NCI-H1105 (cell line): ENCODE results near the gene TMEM182.

ENCODE experiments used
- DNase-seq: peaks from one replicate; lab custom pipeline; 2025; lab: John Stamatoyannopoulos, UW

TMEM182 gene

DNA sequence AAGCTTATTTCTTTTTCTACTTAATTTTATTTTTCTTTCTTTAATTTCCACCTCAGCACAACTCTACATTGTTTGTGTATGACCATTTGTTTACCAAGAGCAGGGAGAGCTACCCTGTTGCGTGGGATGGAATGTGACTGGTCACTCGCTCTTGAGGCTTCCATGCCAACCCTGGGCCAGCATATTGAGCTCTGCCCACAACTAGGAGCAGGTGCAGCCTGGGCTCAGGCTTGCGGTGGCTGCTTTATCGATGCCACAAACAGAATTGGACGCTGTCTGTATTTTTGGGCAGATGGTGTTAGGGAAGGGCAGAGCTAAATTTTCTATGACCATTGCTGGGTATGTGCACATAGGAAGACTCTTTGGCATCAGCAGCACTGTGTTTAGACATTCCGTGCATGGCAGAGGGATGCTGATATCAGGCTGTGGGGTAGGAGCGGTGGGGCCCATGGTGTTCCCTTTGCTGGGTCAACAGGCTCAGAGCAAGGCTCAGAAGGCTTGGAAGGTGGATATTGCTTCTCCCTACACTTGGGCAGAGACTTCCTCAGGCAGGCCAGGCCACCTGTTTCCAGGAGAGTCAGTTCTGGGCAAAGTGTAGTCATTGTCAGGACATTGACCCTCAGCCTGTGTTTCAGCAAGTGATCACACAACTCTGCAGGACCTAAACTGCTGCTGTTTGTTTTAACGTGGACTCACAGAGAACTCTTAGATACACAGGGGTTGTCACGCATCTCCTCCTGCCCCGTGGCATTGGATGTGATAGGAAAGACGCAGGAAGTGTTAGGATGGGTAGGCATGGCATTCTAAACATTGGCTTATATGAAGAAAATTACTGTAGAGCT, 40.2 kb downstream of the TMEM182 start:
- DNase-seq: no peak

DNA sequence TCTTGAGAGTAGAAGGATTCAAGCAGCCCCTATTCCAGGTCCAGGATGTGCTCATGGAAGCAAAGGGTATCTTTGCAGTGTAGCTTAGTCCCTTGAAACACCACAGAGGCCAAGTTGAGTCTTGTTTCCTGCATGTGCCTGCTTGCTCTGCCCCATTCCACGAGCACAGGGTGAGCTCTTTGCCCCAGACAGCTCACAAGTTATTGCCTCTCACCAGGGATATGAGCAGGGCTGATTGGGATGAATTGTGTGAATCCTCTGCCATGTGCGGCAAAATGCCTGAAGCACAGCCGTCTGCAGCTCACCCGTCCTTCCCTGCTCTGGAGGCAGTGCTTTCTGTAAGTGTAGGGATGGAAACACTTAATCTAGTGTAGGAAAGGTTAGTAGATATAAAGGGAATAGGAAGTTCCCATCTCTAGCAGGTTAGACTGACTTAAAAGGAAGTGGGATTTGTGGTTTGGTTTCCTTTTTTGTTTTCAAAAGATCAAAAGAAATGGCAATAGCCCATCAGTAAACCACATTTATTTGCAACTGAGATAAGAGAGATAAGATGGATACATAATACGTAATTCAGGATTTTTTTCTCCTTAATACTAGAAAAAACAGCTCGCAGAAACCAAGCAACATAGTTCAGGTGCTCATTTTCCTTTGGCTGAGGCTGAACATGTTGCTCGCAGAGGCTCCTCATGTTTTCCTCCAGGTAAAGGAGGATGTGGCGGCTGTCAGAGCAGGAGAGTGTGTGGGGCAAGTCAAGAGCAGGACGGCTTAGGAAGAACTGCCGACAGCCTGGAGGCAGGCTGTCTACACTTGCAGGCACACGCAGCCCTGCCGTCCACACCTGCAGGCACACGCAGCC, 41.4 kb downstream of the TMEM182 start:
- DNase-seq: no peak

DNA sequence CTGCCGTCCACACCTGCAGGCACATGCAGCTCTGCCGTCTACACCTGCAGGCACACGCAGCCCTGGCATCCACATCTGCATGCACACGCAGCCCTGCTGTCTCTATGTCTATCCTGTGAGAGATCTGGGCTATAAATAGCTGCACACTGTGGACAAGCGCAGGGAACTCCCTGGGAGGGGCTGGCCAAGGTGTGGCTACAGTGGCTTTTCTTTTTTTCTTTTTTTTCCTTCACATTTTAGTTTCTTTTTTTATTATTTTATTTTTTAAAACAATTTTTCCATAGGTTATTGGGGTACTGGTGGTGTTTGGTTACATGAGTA, 42.0 kb downstream of the TMEM182 start:
- DNase-seq: no peak

GRCh38 chr2:102806250-102806837, 44.5 kb downstream of the TMEM182 start:
- DNase-seq: peak; percentile 11

DNA sequence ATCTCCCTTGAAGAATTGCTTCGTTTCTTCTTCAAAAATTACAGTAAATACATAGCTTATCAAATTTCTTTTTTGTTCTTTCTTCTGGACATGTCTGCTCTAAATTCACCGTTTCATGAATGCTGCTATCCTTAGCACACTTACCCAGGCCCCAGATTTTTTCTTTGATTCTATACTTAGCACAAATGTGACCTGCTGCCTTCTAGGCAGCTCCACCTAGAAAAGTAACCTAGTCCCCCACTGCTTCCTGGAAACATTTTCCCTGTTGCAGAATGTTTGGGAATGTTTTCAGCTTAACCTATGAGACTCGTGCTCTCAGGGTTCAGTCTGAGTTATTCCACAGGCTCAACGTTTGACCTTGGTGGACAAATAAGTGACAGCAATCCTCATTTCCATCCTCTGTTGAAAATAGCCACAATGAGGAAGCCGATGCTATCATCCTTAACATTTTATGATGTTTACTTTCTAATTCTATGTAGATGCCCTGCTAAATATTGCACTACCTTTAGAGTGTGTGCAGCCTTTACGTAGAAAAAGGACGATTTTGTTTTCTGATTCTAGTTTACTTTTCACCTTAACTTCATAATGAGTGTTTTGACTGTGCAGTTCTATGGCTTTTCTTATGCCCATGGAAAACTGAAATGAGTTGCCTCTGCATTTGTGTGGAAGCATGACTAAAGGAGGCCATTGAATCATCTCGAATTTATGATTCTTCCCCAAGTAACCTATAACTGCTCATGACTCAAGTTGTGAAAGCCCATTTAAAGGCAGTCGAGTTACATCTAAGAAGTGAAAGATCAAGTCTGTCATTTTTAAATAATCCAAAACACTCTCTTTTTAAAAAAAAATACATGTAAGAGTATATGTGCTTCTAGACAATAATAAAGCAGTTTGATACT, 47.7 kb downstream of the TMEM182 start:
- no peak for DNase-seq

DNA sequence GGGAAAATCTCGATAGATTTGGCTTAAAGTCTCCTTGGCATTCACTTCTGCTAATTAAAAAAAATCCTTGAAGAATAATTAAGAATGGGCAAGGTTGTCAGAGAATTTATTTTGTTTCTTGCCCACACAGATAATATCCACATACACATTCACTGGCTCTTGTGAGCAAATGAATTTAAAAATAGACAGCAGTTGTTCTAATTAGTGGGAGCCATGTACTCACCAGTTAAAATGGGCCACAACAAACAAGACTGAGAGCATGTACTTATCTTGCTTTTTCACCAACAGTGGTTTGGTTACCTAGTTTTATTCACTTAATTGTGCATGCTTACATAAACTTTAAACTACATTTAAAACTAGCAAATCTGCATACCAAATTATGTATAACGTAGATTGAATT, 53.5 kb downstream of the TMEM182 start:
- DNase-seq: no peak

DNA sequence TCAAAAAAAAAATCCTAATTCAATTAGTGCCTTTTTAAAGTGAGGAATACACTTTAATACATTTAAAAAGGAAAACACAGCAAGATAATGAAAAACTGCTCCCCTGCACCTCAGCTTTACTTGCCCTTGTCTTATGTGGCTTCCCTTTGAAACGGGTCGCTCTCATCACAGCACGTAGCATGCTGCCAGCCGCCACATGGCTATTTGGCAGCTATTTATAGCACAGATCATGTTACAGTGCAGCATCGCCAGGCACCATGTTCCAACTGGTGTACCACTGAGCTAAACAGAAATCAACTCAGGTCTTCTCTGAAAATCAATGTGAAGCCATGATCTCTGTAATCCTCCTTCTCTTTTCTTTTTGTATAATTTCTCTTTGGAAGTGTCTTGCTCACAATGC, 65.1 kb downstream of the TMEM182 start:
- peak; percentile 69 for DNase-seq

GRCh38 chr2:102832789-102833188, 71.0 kb downstream of the TMEM182 start:
- no peak for DNase-seq

DNA sequence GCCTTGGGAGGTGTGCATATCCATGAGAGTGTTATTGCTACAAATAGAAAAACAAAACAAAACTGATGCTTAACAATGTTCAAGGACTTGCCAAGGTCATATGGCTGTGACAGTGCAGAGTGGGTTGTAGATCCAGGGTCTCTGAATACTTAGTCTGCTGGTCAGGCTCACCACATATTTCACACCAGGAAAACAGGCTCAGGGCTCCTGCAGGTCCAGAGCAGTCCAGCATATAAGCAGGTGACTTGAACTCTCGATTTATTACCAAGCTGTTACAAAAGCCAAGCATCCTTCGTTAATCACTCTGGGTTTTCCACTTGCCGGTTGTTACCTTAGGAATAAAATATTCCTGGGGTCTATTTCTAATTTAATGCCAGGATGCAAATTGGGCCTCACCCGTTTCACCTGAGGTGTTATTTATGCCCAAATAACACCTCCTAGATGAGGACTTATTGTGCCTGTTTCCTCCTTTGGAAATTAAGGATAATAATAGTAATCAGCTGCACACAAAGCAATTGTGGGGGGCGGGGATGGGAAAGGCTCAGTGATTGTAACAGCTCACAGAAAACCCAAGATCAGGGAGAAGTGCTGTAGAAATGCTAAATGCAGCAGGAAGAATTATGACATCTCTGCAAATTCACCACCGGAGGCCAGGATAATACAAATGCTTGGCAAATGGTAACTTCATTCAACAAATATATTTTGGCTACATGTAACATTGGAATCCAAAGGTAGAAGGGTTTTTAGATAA, 72.9 kb downstream of the TMEM182 start:
- DNase-seq: no peak

- DNase-seq: no peak
These were observed 75.9 kb downstream of the TMEM182 start for GRCh38 chr2:102837626-102838198.

DNA sequence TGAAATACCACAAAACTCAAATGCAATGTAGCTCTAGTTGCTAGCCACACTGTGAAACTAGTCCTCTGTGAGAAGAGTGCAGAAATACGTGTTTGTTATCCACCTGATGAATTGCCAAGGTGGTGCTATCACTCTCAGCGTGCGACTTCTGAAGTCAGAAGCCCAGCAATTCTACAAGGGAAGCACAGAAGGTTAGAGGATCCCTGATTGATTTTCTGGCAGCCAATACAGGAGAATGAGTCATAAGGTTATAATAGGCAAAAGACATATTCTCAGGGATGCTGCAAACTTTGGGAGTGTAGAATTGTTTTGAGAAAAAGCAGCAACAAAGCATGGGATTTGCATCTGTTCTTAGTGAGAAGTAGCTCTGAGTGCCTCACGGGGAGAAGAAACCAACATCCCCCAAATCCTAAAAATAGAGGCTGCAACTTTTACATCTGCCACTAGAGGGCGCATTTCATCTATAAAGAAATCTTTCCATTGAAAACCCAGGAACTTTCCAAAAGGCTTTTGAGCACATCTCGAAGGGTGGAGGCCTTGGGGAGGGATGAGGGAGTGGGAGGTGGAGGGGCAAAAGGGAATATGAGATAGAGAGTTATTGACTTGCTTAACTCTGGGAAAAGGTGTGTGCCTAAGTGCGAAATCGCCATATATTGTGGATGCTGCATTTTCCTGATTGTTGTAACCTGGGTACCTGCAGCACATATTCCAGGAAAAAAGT, 78.0 kb downstream of the TMEM182 start:
- DNase-seq: peak; percentile 22

DNA sequence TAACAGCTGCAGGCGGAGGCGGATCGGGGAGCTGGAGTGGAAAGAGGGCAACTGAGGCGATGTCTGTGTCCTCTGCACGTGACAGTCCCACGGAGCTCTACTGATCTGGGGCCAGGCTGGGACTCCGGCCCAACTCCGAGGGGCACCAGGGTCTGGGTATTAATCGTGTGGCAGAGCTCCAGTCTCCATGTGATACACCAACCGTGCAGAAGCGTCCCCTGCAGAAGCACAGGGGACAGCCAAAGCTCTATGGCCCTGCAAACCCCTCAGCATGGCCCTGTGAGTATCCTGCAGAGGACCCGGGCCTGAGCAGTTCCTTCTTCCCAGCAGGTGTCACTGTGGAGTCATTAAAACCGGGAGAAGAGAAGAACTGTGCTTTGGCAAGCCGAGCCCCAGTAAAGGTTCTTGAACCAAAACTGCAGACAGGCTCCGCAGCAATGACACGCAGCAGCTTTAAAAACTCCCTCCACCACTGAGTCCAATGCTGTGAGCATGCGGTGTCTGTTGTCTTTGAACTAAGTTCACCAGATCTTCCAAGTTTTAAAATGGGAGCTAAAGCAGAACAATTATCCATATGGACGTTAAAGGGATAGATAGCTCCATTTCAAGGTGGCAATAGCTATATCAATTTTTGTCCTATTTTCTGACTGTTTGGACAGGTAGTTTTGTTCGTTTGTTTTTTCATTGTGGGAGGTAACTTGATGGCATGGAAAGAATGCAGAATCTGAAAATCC, 79.4 kb downstream of the TMEM182 start:
- DNase-seq: peak; percentile 36

- DNase-seq: no peak
These were observed 82.1 kb downstream of the TMEM182 start for GRCh38 chr2:102843764-102844443.

- no peak for DNase-seq
These were observed 83.1 kb downstream of the TMEM182 start for GRCh38 chr2:102844911-102845310.

- DNase-seq: peak; percentile 72
These were observed 86.6 kb downstream of the TMEM182 start for GRCh38 chr2:102848366-102848839.

GRCh38 chr2:102850888-102851287, 89.1 kb downstream of the TMEM182 start:
- DNase-seq: no peak

GRCh38 chr2:102852867-102853266, 91.0 kb downstream of the TMEM182 start:
- no peak for DNase-seq
